WTC11 (cell line): ENCODE results near the gene GAP43. TPM values are rescaled to one million over a fixed set of nuclear protein-coding genes. Genes with fewer than 3 reads are reported as not detected.

Source experiments
- ATAC-seq: fragments of 200-7000 bp; cut with Tn5 transposase; 2 replicates; pipeline ENCODE4 v1.10.0; 2021; ENCODE audit warnings: mild to moderate bottlenecking, moderate library complexity
- CTCF ChIA-PET: fragments of 300-600 bp; sonication (Branson Sonifier 250); formaldehyde crosslinking; loops from one replicate; lab custom pipeline; 2021; ENCODE audit warnings: antibody characterized with exemption; lab: Charles Lee
- POLR2A ChIA-PET: fragments of 350-600 bp; sonication (Branson Sonifier 250); formaldehyde crosslinking; loops from one replicate; lab custom pipeline; 2021; ENCODE audit warnings: antibody characterized with exemption; lab: Charles Lee
- DNase-seq: peaks from one replicate; pipeline ENCODE4 v3.0.0; 2021; ENCODE audit warnings: low spot score
- H3K27ac Mint-ChIP-seq: 2 replicates; pipeline ENCODE4 v1.8.0; 2021; ENCODE audit warnings: mixed read lengths
- H3K27me3 Mint-ChIP-seq: 2 replicates; pipeline ENCODE4 v1.8.0; 2021; ENCODE audit warnings: low read depth, mild to moderate bottlenecking, moderate library complexity, mixed read lengths
- H3K36me3 Mint-ChIP-seq: 2 replicates; pipeline ENCODE4 v1.8.0; 2021; ENCODE audit warnings: mixed read lengths
- H3K4me1 Mint-ChIP-seq: 2 replicates; pipeline ENCODE4 v1.8.0; 2022; ENCODE audit warnings: mixed read lengths
- H3K4me3 Mint-ChIP-seq: 2 replicates; pipeline ENCODE4 v1.8.0; 2021; ENCODE audit warnings: mild to moderate bottlenecking, moderate library complexity, mixed read lengths
- H3K9me3 Mint-ChIP-seq: 2 replicates; pipeline ENCODE4 v1.8.0; 2021; ENCODE audit warnings: mixed read lengths
- AFF4 ChIP-seq: sonication (generic); formaldehyde crosslinking; IDR thresholded peaks from 2 replicates; pipeline ENCODE4 v1.8.1; 2023; ENCODE audit warnings: mild to moderate bottlenecking, missing genetic modification reagents, borderline replicate concordance
- ATF6 ChIP-seq: sonication (generic); formaldehyde crosslinking; IDR thresholded peaks from 2 replicates; pipeline ENCODE4 v1.8.1; 2023; ENCODE audit warnings: mild to moderate bottlenecking, missing genetic modification reagents
- CREB1 ChIP-seq: sonication (generic); formaldehyde crosslinking; IDR thresholded peaks from 2 replicates; pipeline ENCODE4 v1.8.0; 2023; ENCODE audit warnings: mild to moderate bottlenecking, missing genetic modification reagents
- EMX1 ChIP-seq: fragments of 250-450 bp; sonication (Bioruptor Pico); IDR thresholded peaks from 2 replicates; pipeline ENCODE4 v1.8.0; 2021; ENCODE audit warnings: mild to moderate bottlenecking
- ESRRA ChIP-seq: sonication (generic); formaldehyde crosslinking; IDR thresholded peaks from 2 replicates; pipeline ENCODE4 v1.8.1; 2022; ENCODE audit warnings: mild to moderate bottlenecking, missing genetic modification reagents, borderline replicate concordance
- ETV6 ChIP-seq: sonication (generic); formaldehyde crosslinking; IDR thresholded peaks from 2 replicates; pipeline ENCODE4 v1.8.1; 2022; ENCODE audit warnings: mild to moderate bottlenecking, missing genetic modification reagents
- FOXK1 ChIP-seq: sonication (generic); formaldehyde crosslinking; IDR thresholded peaks from 2 replicates; pipeline ENCODE4 v1.8.0; 2022; ENCODE audit warnings: mild to moderate bottlenecking, moderate library complexity, missing genetic modification reagents
- FOXP1 ChIP-seq: sonication (generic); formaldehyde crosslinking; IDR thresholded peaks from 2 replicates; pipeline ENCODE4 v1.8.0; 2022; ENCODE audit warnings: missing genetic modification reagents, mild to moderate bottlenecking, moderate library complexity, borderline replicate concordance
- HMGA2 ChIP-seq: fragments of 250-450 bp; sonication (Bioruptor Pico); IDR thresholded peaks from 2 replicates; pipeline ENCODE4 v1.4.0; 2021; ENCODE audit warnings: mild to moderate bottlenecking, moderate library complexity
- IRF1 ChIP-seq: sonication (generic); formaldehyde crosslinking; IDR thresholded peaks from 2 replicates; pipeline ENCODE4 v1.8.0; 2023; ENCODE audit warnings: missing genetic modification reagents
- JUN ChIP-seq: sonication (generic); formaldehyde crosslinking; IDR thresholded peaks from 2 replicates; pipeline ENCODE4 v1.8.0; 2023; ENCODE audit warnings: mild to moderate bottlenecking, missing genetic modification reagents
- OVOL2 ChIP-seq: fragments of 250-450 bp; sonication (Bioruptor Pico); IDR thresholded peaks from 2 replicates; pipeline ENCODE4 v1.9.0; 2021; ENCODE audit warnings: mild to moderate bottlenecking, borderline replicate concordance
- PRDM15 ChIP-seq: sonication (generic); formaldehyde crosslinking; IDR thresholded peaks from 2 replicates; pipeline ENCODE4 v1.8.0; 2022; ENCODE audit warnings: missing genetic modification reagents
- PREB ChIP-seq: sonication (generic); formaldehyde crosslinking; IDR thresholded peaks from 2 replicates; pipeline ENCODE4 v1.8.1; 2022; ENCODE audit warnings: mild to moderate bottlenecking, missing genetic modification reagents, moderate library complexity, borderline replicate concordance
- RORB ChIP-seq: fragments of 250-450 bp; sonication (Bioruptor Pico); IDR thresholded peaks from 2 replicates; pipeline ENCODE4 v1.9.0; 2021; ENCODE audit warnings: mild to moderate bottlenecking
- SMAD3 ChIP-seq: sonication (generic); formaldehyde crosslinking; IDR thresholded peaks from 2 replicates; pipeline ENCODE4 v1.8.0; 2022; ENCODE audit warnings: missing genetic modification reagents, mild to moderate bottlenecking, borderline replicate concordance
- TEAD4 ChIP-seq: sonication (generic); formaldehyde crosslinking; IDR thresholded peaks from 2 replicates; pipeline ENCODE4 v1.8.0; 2022; ENCODE audit warnings: mild to moderate bottlenecking, missing genetic modification reagents
- USF1 ChIP-seq: sonication (generic); formaldehyde crosslinking; IDR thresholded peaks from 2 replicates; pipeline ENCODE4 v1.8.0; 2022; ENCODE audit warnings: mild to moderate bottlenecking, missing genetic modification reagents
- ZNF219 ChIP-seq: sonication (generic); formaldehyde crosslinking; IDR thresholded peaks from 2 replicates; pipeline ENCODE4 v1.8.0; 2023; ENCODE audit warnings: missing genetic modification reagents, mild to moderate bottlenecking, borderline replicate concordance
- ZNF396 ChIP-seq: fragments of 250-450 bp; sonication (Bioruptor Pico); IDR thresholded peaks from 2 replicates; pipeline ENCODE4 v1.8.0; 2021; ENCODE audit warnings: mild to moderate bottlenecking, moderate library complexity, borderline replicate concordance
- ZNF423 ChIP-seq: fragments of 250-450 bp; sonication (Bioruptor Pico); IDR thresholded peaks from 2 replicates; pipeline ENCODE4 v2.1.2; 2022; ENCODE audit warnings: mild to moderate bottlenecking, moderate library complexity
- total RNA-seq: library from RNA; stranded (reverse); gene quantifications from 3 replicates; pipeline ENCODE4 v1.2.3, GENCODE V29; 2021

The GAP43 gene
- total RNA-seq, 1 experiment from 2014 or later = 19.9 TPM

GRCh38 chr3:115712871-115713270 lies 89.6 kb downstream of the GAP43 start:
- Mint-ChIP-seq H3K27ac (no peak overlapping the region), H3K36me3 (no peaks in the 10 kb centered on the region), H3K9me3 (no peaks in the 10 kb centered on the region), H3K4me1 (peaks cover 26% of the 10 kb centered on the region), H3K4me3 (no peak overlapping the region), H3K27me3 (no peaks in the 10 kb centered on the region)
- TF ChIP-seq FOXP1 (CRISPR knock-in tag) (no peak), HMGA2 (CRISPR knock-in tag) (no peak), CREB1 (CRISPR knock-in tag) (no peak), PRDM15 (CRISPR knock-in tag) (no peak), ESRRA (CRISPR knock-in tag) (no peak), JUN (no peak), SMAD3 (no peak), ZNF423 (CRISPR knock-in tag) (no peak)
- ChIA-PET CTCF (interaction anchor here (1.4 to 2.1 kb wide), 2 partner anchors 71 to 210 kb away, joined by 3 to 6 read pairs; no protein-coding TSS in a partner anchor), POLR2A (no interaction called here)
- no peak for ATAC-seq
- DNase-seq = no peak

GRCh38 chr3:115713284-115713683 lies 90.0 kb downstream of the GAP43 start:
- Mint-ChIP-seq H3K27me3 (no peaks in the 10 kb centered on the region), H3K4me3 (no peak overlapping the region), H3K27ac (no peak overlapping the region), H3K9me3 (no peaks in the 10 kb centered on the region), H3K36me3 (no peaks in the 10 kb centered on the region), H3K4me1 (peaks cover 25% of the 10 kb centered on the region)
- ATAC-seq = peak; percentile 47
- no peak for DNase-seq
- ChIA-PET CTCF (interaction anchor here (1.4 to 2.1 kb wide), 2 partner anchors 71 to 209 kb away, joined by 3 to 6 read pairs; no protein-coding TSS in a partner anchor), POLR2A (no interaction called here)
- TF ChIP-seq EMX1 (CRISPR knock-in tag) (no peak), FOXK1 (CRISPR knock-in tag) (no peak), PREB (CRISPR knock-in tag) (no peak)
- TF ChIP-seq, all 79 proteins: peak for 0

GRCh38 chr3:115715241-115715745 lies 92.0 kb downstream of the GAP43 start:
- TF ChIP-seq ZNF219 (CRISPR knock-in tag) (no peak), USF1 (no peak), ESRRA (CRISPR knock-in tag) (no peak), IRF1 (CRISPR knock-in tag) (no peak), TEAD4 (no peak), AFF4 (no peak), ZNF396 (CRISPR knock-in tag) (no peak), RORB (CRISPR knock-in tag) (no peak), CREB1 (CRISPR knock-in tag) (no peak), ETV6 (CRISPR knock-in tag) (no peak), OVOL2 (no peak), ATF6 (no peak)
- ChIA-PET POLR2A (no interaction called here), CTCF (interaction anchor here (1.4 kb wide), 1 partner anchor 68 kb away, joined by 4 read pairs; no protein-coding TSS in a partner anchor)
- H3K27me3 Mint-ChIP-seq = no peaks in the 10 kb centered on the region
- no peaks in the 10 kb centered on the region for H3K9me3 Mint-ChIP-seq
- DNase-seq = no peak
- H3K27ac Mint-ChIP-seq = no peak overlapping the region
- peaks cover 22% of the 10 kb centered on the region for H3K4me1 Mint-ChIP-seq
- H3K4me3 Mint-ChIP-seq = no peak overlapping the region
- no peak for ATAC-seq
- no peaks in the 10 kb centered on the region for H3K36me3 Mint-ChIP-seq
